Measurements from ENCODE around the gene LMBR1L. TPM values are rescaled to one million over a fixed set of nuclear protein-coding genes. Genes with fewer than 3 reads are reported as not detected.

The LMBR1L gene
- total RNA-seq, 3 donors from 2014 or later, result 37.6 to 73.0 (median 58.3) TPM

DNA sequence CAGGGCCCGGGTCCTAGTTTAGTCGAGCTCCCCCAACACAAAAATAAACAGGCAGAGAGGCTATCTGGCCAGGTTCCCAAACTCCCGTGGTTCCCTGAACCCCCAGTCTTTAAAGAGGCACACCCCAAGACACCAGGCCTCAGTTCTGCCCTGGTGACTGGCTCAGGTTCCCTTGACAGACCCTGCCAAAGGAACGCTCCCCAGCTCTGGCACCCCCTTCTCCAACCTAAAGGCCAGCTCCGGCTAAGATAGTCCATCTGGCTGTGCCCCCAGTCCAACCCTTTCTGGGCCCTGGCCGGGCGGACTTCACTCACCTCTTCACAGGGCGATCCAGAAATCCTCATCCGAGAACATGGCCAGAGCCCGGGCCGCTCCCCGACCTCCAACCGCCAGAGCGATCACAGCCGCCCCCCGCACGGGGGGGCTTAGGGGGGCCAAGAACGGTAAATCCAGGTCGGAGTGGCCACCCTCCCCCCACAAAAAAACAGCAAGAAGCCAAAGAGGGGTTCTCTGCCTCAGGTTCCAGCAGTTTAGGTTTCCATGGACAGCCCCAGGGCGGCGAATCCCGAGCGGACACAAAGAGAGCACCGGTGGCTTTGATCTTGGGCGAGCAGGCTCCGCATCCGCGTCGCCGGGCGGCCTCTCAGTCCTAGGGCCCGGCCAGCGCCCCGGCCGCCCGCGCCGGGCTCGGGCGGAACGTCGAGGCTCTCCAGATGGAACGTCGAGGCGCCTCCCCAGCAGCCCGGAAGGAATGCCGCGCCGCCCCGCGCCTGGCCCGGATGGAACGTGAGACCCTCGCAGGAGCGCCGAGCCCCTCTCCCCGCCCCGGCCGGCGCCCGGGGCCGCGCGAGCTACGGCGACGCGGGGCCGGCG lies 51.1 kb downstream of the LMBR1L start:
- DNase-seq (ENCODE audit: low spot score in 2 of 2), result no peak
- Histone ChIP-seq H3K27me3 (no peaks in the 10 kb centered on the region), H3K4me1 (peaks cover 10 to 32% of the 10 kb centered on the region in 2 donors), H3K9me3 (no peaks in the 10 kb centered on the region), H3K27ac (peak overlapping the region; percentile 88 to 97), H3K36me3 (no peaks in the 10 kb centered on the region), H3K4me3 (peak overlapping the region; percentile 92 to 96 (median 94))
- intact Hi-C loops (cut with DNase I; ENCODE audit: low total_unique reads), result no loop called here
- TF ChIP-seq POLR2AphosphoS5 (IDR thresholded peaks at IDR 0.05) (no peak), POLR2A (IDR thresholded peaks at IDR 0.05) (no peak)
- TF ChIP-seq, protein P1, sequence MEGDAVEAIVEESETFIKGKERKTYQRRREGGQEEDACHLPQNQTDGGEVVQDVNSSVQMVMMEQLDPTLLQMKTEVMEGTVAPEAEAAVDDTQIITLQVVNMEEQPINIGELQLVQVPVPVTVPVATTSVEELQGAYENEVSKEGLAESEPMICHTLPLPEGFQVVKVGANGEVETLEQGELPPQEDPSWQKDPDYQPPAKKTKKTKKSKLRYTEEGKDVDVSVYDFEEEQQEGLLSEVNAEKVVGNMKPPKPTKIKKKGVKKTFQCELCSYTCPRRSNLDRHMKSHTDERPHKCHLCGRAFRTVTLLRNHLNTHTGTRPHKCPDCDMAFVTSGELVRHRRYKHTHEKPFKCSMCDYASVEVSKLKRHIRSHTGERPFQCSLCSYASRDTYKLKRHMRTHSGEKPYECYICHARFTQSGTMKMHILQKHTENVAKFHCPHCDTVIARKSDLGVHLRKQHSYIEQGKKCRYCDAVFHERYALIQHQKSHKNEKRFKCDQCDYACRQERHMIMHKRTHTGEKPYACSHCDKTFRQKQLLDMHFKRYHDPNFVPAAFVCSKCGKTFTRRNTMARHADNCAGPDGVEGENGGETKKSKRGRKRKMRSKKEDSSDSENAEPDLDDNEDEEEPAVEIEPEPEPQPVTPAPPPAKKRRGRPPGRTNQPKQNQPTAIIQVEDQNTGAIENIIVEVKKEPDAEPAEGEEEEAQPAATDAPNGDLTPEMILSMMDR (IDR thresholded peaks at IDR 0.05), result no peak

GRCh38 chr12:49059045-49059298 lies 51.7 kb downstream of the LMBR1L start:
- intact Hi-C loops (cut with DNase I; ENCODE audit: low total_unique reads), result no loop called here
- peaks cover 10 to 32% of the 10 kb centered on the region in 2 donors for H3K4me1 ChIP-seq
- no peak for TF ChIP-seq POLR2AphosphoS5 (IDR thresholded peaks at IDR 0.05)
- TF ChIP-seq, protein P1 (IDR thresholded peaks at IDR 0.05), result no peak
- no peak for TF ChIP-seq POLR2A (IDR thresholded peaks at IDR 0.05)
- no peaks in the 10 kb centered on the region for H3K9me3 ChIP-seq
- H3K27ac ChIP-seq, result peak overlapping the region; percentile 88 to 97
- H3K27me3 ChIP-seq, result no peaks in the 10 kb centered on the region
- DNase-seq (ENCODE audit: low spot score in 2 of 2), result no peak
- peak overlapping the region; percentile 92 to 96 (median 94) for H3K4me3 ChIP-seq
- H3K36me3 ChIP-seq, result no peaks in the 10 kb centered on the region

DNA sequence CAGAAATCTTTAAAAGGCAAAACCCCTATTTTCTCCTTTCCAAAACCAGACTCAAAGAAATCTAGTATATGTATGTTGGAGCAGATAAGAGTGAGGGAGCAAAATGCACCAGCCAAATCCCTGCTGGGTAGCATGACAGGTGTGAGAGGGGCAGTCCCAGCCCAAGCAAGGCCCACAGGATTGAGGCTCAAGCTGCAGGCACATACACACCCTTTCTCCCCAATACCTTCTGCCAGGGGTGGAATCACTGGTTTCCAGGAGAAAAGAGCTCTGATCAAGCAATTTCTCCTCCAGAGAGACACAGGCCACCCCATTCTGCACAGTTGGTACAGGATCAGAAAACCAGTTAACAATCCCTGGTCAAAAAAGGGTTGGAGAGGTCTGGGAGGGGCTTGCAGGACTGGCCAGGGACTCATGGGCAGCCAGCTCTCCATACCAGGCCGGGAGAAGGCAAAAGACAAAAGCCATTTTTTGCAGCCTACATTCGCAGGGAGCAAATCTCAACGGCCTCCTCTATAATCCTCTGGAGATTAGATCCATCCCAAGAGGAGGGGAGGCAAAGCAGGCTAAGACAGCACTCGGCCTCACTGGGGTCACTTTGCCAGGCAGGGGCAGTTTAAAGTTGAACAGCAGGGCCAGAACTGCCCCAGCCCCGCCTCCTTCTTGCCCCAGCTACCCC lies 52.1 kb downstream of the LMBR1L start:
- TF ChIP-seq POLR2A (IDR thresholded peaks at IDR 0.05) (no peak), POLR2AphosphoS5 (IDR thresholded peaks at IDR 0.05) (no peak)
- TF ChIP-seq, protein P1 (IDR thresholded peaks at IDR 0.05), result no peak
- Histone ChIP-seq H3K27ac (peak overlapping the region; percentile 88 to 97), H3K36me3 (no peaks in the 10 kb centered on the region), H3K27me3 (no peaks in the 10 kb centered on the region), H3K9me3 (no peaks in the 10 kb centered on the region), H3K4me1 (peaks cover 10 to 32% of the 10 kb centered on the region in 2 donors), H3K4me3 (peak overlapping the region; percentile 92 to 96 (median 94))
- intact Hi-C loops (cut with DNase I; ENCODE audit: low total_unique reads), result no loop called here
- no peak for DNase-seq (ENCODE audit: low spot score in 2 of 2)

- intact Hi-C loops (cut with DNase I; ENCODE audit: low total_unique reads), result no loop called here
- peaks cover 10 to 32% of the 10 kb centered on the region in 2 donors for H3K4me1 ChIP-seq
These were observed 52.8 kb downstream of the LMBR1L start for GRCh38 chr12:49057888-49058287.

More at GRCh38 chr12:49057888-49058287, 52.8 kb downstream of the LMBR1L start:
- TF ChIP-seq POLR2AphosphoS5 (IDR thresholded peaks at IDR 0.05) (no peak), POLR2A (IDR thresholded peaks at IDR 0.05) (no peak)
- TF ChIP-seq, protein P1 (IDR thresholded peaks at IDR 0.05), result no peak
- peak overlapping the region; percentile 88 to 97 for H3K27ac ChIP-seq
- H3K36me3 ChIP-seq, result peaks cover 3% of the 10 kb centered on the region
- DNase-seq (ENCODE audit: low spot score in 2 of 2), result no peak
- no peaks in the 10 kb centered on the region for H3K27me3 ChIP-seq
- peak overlapping the region; percentile 92 to 96 (median 94) for H3K4me3 ChIP-seq
- H3K9me3 ChIP-seq, result no peaks in the 10 kb centered on the region

Measured in breast epithelium (tissue), 4 donors.